ENCODE results near the gene SFSWAP.
"Not testable (repeated sequence)": the region's sequence is repeated elsewhere in the genome, so short reads cannot be mapped to it uniquely, and the experiment has no call there.

SFSWAP gene

GRCh38 chr12:131701705-131702572, 9.0 kb upstream of the SFSWAP start:
- no peak for DNase-seq

GRCh38 chr12:131702573-131702877, 8.4 kb upstream of the SFSWAP start:
- no peak for DNase-seq

- no peak for DNase-seq
Observed at GRCh38 chr12:131703161-131703560, 7.7 kb upstream of the SFSWAP start.

GRCh38 chr12:131704509-131704908, 6.4 kb upstream of the SFSWAP start:
- DNase-seq = no peak

- DNase-seq = not testable (repeated sequence)
Observed at GRCh38 chr12:131706709-131707108, 4.2 kb upstream of the SFSWAP start.

- no peak for DNase-seq
Observed at GRCh38 chr12:131709226-131709625, 1.7 kb upstream of the SFSWAP start.

GRCh38 chr12:131711551-131712205, 788 bp downstream of the SFSWAP start:
- no peak for DNase-seq

GRCh38 chr12:131713349-131713748, 2.5 kb downstream of the SFSWAP start:
- no peak for DNase-seq

GRCh38 chr12:131714759-131715158, 3.9 kb downstream of the SFSWAP start:
- DNase-seq = no peak

GRCh38 chr12:131716282-131716681, 5.4 kb downstream of the SFSWAP start:
- no peak for DNase-seq

- no peak for DNase-seq
Observed at GRCh38 chr12:131720241-131720640, 9.4 kb downstream of the SFSWAP start.

- DNase-seq = peak in 8 of 56 donors; percentile 25 to 61 (median 32)
Observed at GRCh38 chr12:131720921-131721320, 10.0 kb downstream of the SFSWAP start.

- DNase-seq = no peak
Observed at GRCh38 chr12:131721548-131721947, 10.7 kb downstream of the SFSWAP start.

- DNase-seq = no peak
Observed at GRCh38 chr12:131723532-131723931, 12.6 kb downstream of the SFSWAP start.

- DNase-seq = no peak
Observed at GRCh38 chr12:131724534-131724933, 13.6 kb downstream of the SFSWAP start.

GRCh38 chr12:131725503-131725902, 14.6 kb downstream of the SFSWAP start:
- DNase-seq = no peak

- no peak for DNase-seq
Observed at GRCh38 chr12:131728720-131729119, 17.8 kb downstream of the SFSWAP start.

- DNase-seq = no peak
Observed at GRCh38 chr12:131729254-131729955, 18.5 kb downstream of the SFSWAP start.

GRCh38 chr12:131732996-131733615, 22.2 kb downstream of the SFSWAP start:
- DNase-seq = no peak

- DNase-seq = no peak
Observed at GRCh38 chr12:131733874-131734273, 23.0 kb downstream of the SFSWAP start.

- DNase-seq = no peak
Observed at GRCh38 chr12:131734336-131735152, 23.7 kb downstream of the SFSWAP start.
